Sigmoid colon (tissue), 7 donors: ENCODE results near the gene CAPN15. TPM values are rescaled to one million over a fixed set of nuclear protein-coding genes. Genes with fewer than 3 reads are reported as not detected.

Experiments used
- DNase-seq: peaks from one replicate; pipeline ENCODE4 v3.0.0-alpha.2; 2019
- H3K27ac ChIP-seq, 4 donors: fragments of 200-600 bp; sonication (generic); one replicate each; pipeline ENCODE4 v1.5.1; 2016 to 2019; ENCODE audit warnings: mild to moderate bottlenecking in 1 of 4
- H3K27me3 ChIP-seq, 3 donors: fragments of 200-600 bp; sonication (generic); one replicate each; pipeline ENCODE4 v1.5.1; 2019; ENCODE audit warnings: mild to moderate bottlenecking in 1 of 3
- H3K36me3 ChIP-seq, 4 donors: fragments of 200-600 bp; sonication (generic); one replicate each; pipeline ENCODE4 v1.5.1; 2016 to 2019
- H3K4me1 ChIP-seq, 4 donors: fragments of 200-600 bp; sonication (generic); one replicate each; pipeline ENCODE4 v1.5.1; 2017 to 2019
- H3K4me3 ChIP-seq, 4 donors: fragments of 200-600 bp; sonication (generic); one replicate each; pipeline ENCODE4 v1.5.1; 2017 to 2019; ENCODE audit warnings: mild to moderate bottlenecking in 2 of 4, moderate library complexity in 1 of 4
- H3K9me3 ChIP-seq, 4 donors: fragments of 200-600 bp in 3 of 4; sonication (generic) in 3 of 4; one replicate each; pipeline versions ENCODE4 v1.5.1 to v1.6.1; 2013 to 2019
- CTCF ChIP-seq, 4 experiments: fragments of 450-650 bp in 3 of 4; fragments of 200-600 bp in 1 of 4; IDR thresholded peaks; one replicate each; pipeline ENCODE4 v1.5.1; 2016 to 2019; ENCODE audit warnings: antibody characterized with exemption in 4 of 4, mild to moderate bottlenecking in 3 of 4, moderate library complexity in 2 of 4
- EP300 ChIP-seq, 4 donors: sonication (generic); formaldehyde crosslinking; IDR thresholded peaks; one replicate each; pipeline ENCODE4 v1.6.1; 2017; ENCODE audit warnings: antibody characterized with exemption in 4 of 4
- POLR2A ChIP-seq, 2 donors: fragments of 450-650 bp; IDR thresholded peaks; one replicate each; pipeline ENCODE4 v1.6.1; 2016; ENCODE audit warnings: antibody characterized with exemption in 2 of 2, mild to moderate bottlenecking in 2 of 2, moderate library complexity in 2 of 2
- POLR2AphosphoS5 ChIP-seq, 4 donors: sonication (generic); formaldehyde crosslinking; IDR thresholded peaks; one replicate each; pipeline ENCODE4 v1.6.1; 2017; ENCODE audit warnings: antibody characterized with exemption in 4 of 4
- WGBS, 2 donors: extraction: QIAGEN DNeasy Blood & Tissue Kit; methylation state at CpG; one replicate each; pipeline ENCODE4 v1.1.7; 2013; 5-methylcytosine and 5-hydroxymethylcytosine counted together
- intact Hi-C: fragments of 100-400 bp; cut with DNase I; formaldehyde crosslinking; loops from one replicate; pipeline ENCODE4 v1.15.1; 2023
- polyA plus RNA-seq, 3 donors: library from polyadenylated mRNA; stranded (reverse); fragments of 200-250 nt; gene quantifications; one replicate each; pipeline ENCODE4 v1.2.3, GENCODE V29; 2013
- total RNA-seq, 4 donors: library from RNA; depleted of rRNA; stranded (reverse); fragments of >200 nt; gene quantifications; one replicate each; pipeline ENCODE4 v1.1.0, GENCODE V29; 2016
- donor health status: healthy with polysubstance abuse.
- donor health status: Bipolar disorder and iron deficiency.
- donor health status: healthy.

CAPN15 gene
- total and polyA plus RNA-seq, 7 donors: 10.3 to 85.8 (median 24.4) TPM

- TF ChIP-seq EP300 (IDR thresholded peaks at IDR 0.05) (no peak), POLR2A (IDR thresholded peaks at IDR 0.05) (no peak), CTCF (IDR thresholded peaks at IDR 0.05) (no peak), POLR2AphosphoS5 (IDR thresholded peaks at IDR 0.05) (no peak)
- peaks cover 0 to 35% (median 15%) of the 10 kb centered on the region in 4 donors for H3K36me3 ChIP-seq
- intact Hi-C loops: no loop called here
- no peak overlapping the region for H3K4me3 ChIP-seq
- peaks cover 1 to 16% (median 14%) of the 10 kb centered on the region in 3 donors for H3K27me3 ChIP-seq
- no peaks in the 10 kb centered on the region for H3K4me1 ChIP-seq
- H3K9me3 ChIP-seq: no peaks in the 10 kb centered on the region
- WGBS, 2 donors: 80 to 85% methylated on average over 11 of the region's 11 CpGs
- DNase-seq: no peak
- H3K27ac ChIP-seq: no peak overlapping the region
These were observed 26.7 kb downstream of the CAPN15 start for GRCh38 chr16:554297-554621.

GRCh38 chr16:554640-555365, 27.3 kb downstream of the CAPN15 start:
- TF ChIP-seq POLR2A (IDR thresholded peaks at IDR 0.05) (no peak), EP300 (IDR thresholded peaks at IDR 0.05) (no peak), POLR2AphosphoS5 (IDR thresholded peaks at IDR 0.05) (no peak), CTCF (IDR thresholded peaks at IDR 0.05) (no peak)
- H3K4me1 ChIP-seq: peaks cover 0 to 5% (median 3%) of the 10 kb centered on the region in 4 donors
- H3K4me3 ChIP-seq: no peak overlapping the region
- WGBS, 2 donors: 42 to 82% methylated on average over 54 of the region's 54 CpGs
- intact Hi-C loops: no loop called here
- H3K36me3 ChIP-seq: peaks cover 0 to 29% (median 15%) of the 10 kb centered on the region in 4 donors
- DNase-seq: no peak
- peaks cover 7 to 21% (median 20%) of the 10 kb centered on the region in 3 donors for H3K27me3 ChIP-seq
- no peaks in the 10 kb centered on the region for H3K9me3 ChIP-seq
- H3K27ac ChIP-seq: no peak overlapping the region

- H3K27ac ChIP-seq: no peak overlapping the region
- no peak overlapping the region for H3K4me3 ChIP-seq
- peaks cover 0 to 13% (median 6%) of the 10 kb centered on the region in 4 donors for H3K4me1 ChIP-seq
- intact Hi-C loops: no loop called here
- peaks cover 0 to 24% (median 15%) of the 10 kb centered on the region in 4 donors for H3K36me3 ChIP-seq
- H3K27me3 ChIP-seq: peaks cover 16 to 31% (median 28%) of the 10 kb centered on the region in 3 donors
- no peak for TF ChIP-seq CTCF (IDR thresholded peaks at IDR 0.05)
- no peaks in the 10 kb centered on the region for H3K9me3 ChIP-seq
- no peak for DNase-seq
- 56 to 83% methylated on average over 32 of the region's 32 CpGs for WGBS, 2 donors
These were observed 28.3 kb downstream of the CAPN15 start for GRCh38 chr16:555528-556473.

- Histone ChIP-seq H3K9me3 (no peaks in the 10 kb centered on the region), H3K27ac (no peak overlapping the region), H3K36me3 (peaks cover 0 to 19% (median 11%) of the 10 kb centered on the region in 4 donors), H3K4me3 (no peak overlapping the region), H3K27me3 (peaks cover 24 to 39% (median 36%) of the 10 kb centered on the region in 3 donors), H3K4me1 (peaks cover 0 to 14% (median 7%) of the 10 kb centered on the region in 4 donors)
- WGBS, 2 donors: 76 to 88% methylated on average over 32 of the region's 32 CpGs
- intact Hi-C loops: no loop called here
- DNase-seq: no peak
- no peak for TF ChIP-seq POLR2A (IDR thresholded peaks at IDR 0.05)
- TF ChIP-seq POLR2AphosphoS5 (IDR thresholded peaks at IDR 0.05): no peak
- no peak for TF ChIP-seq EP300 (IDR thresholded peaks at IDR 0.05)
- no peak for TF ChIP-seq CTCF (IDR thresholded peaks at IDR 0.05)
These were observed 29.1 kb downstream of the CAPN15 start for GRCh38 chr16:556474-557173.
